Measurements from ENCODE around the gene GIMAP8. TPM values are rescaled to one million over a fixed set of nuclear protein-coding genes. Genes with fewer than 3 reads are reported as not detected.

The GIMAP8 gene
- total RNA-seq, 1 donor, result not detected

DNA sequence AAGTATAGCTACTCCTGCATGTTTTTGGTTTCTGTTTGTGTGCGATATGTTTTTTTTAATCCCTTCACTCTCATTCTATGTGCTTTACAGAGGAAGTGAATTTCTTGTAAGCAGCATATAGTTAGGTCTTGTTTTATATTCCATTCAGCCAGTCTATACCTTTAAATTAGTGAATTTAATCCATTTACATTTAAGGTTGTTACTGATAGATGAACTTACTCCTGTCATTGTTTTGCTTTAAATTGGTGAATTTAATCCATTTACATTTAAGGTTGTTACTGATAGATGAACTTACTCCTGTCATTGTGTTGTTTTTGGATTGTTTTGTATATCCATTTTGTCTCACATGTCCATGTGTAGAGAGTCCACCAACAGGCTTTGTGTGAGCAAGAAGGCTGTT is 11.1 kb downstream of the GIMAP8 start:
- no peak overlapping the region for H3K4me3 ChIP-seq (ENCODE audit: insufficient read depth, low read length)
- H3K4me2 ChIP-seq (ENCODE audit: insufficient read depth, low read length), result no peak overlapping the region
- H3K36me3 ChIP-seq (ENCODE audit: insufficient read depth, low read length), result no peaks in the 10 kb centered on the region
- no peaks in the 10 kb centered on the region for H3K9me3 ChIP-seq (ENCODE audit: low read depth, low read length)
- TF ChIP-seq, protein P1, sequence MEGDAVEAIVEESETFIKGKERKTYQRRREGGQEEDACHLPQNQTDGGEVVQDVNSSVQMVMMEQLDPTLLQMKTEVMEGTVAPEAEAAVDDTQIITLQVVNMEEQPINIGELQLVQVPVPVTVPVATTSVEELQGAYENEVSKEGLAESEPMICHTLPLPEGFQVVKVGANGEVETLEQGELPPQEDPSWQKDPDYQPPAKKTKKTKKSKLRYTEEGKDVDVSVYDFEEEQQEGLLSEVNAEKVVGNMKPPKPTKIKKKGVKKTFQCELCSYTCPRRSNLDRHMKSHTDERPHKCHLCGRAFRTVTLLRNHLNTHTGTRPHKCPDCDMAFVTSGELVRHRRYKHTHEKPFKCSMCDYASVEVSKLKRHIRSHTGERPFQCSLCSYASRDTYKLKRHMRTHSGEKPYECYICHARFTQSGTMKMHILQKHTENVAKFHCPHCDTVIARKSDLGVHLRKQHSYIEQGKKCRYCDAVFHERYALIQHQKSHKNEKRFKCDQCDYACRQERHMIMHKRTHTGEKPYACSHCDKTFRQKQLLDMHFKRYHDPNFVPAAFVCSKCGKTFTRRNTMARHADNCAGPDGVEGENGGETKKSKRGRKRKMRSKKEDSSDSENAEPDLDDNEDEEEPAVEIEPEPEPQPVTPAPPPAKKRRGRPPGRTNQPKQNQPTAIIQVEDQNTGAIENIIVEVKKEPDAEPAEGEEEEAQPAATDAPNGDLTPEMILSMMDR (IDR thresholded peaks at IDR 0.05; ENCODE audit: extremely low read depth, low read depth, low read length), result no peak
- no peak overlapping the region for H2AFZ ChIP-seq (ENCODE audit: low read length)
- H3K79me2 ChIP-seq (ENCODE audit: insufficient read depth, low read length), result no peaks in the 10 kb centered on the region
- no peak overlapping the region for H3K27ac ChIP-seq (ENCODE audit: low read depth, low read length)
- no peaks in the 10 kb centered on the region for H4K20me1 ChIP-seq (ENCODE audit: insufficient read depth, low read length)
- DNase-seq (ENCODE audit: insufficient read length, low spot score, missing footprints), result no peak
- no peaks in the 10 kb centered on the region for H3K27me3 ChIP-seq (ENCODE audit: insufficient read depth, low read length)
- H3K4me1 ChIP-seq (ENCODE audit: insufficient read depth, low read length), result no peaks in the 10 kb centered on the region

DNA sequence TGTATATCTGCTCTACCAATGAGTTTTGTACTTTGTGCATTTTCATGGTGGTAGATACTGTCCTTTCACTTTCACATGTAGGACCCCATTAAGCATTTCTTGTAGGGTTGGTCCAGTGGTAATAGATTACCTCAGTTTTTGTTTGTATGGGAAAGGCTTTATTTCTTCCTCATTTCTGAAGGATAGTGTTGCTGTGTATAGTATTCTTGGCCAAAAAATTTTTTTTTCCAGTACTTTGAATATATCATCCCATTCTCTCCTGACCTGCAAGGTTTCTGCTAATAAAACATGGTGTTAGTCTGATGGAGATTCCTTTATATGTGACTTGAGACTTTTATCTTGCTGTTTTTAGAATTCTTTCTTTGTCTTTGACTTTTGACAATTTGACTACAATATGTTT is 12.0 kb downstream of the GIMAP8 start:
- H3K27ac ChIP-seq (ENCODE audit: low read depth, low read length), result no peak overlapping the region
- no peak overlapping the region for H3K4me2 ChIP-seq (ENCODE audit: insufficient read depth, low read length)
- H3K4me1 ChIP-seq (ENCODE audit: insufficient read depth, low read length), result no peaks in the 10 kb centered on the region
- H4K20me1 ChIP-seq (ENCODE audit: insufficient read depth, low read length), result no peaks in the 10 kb centered on the region
- H3K79me2 ChIP-seq (ENCODE audit: insufficient read depth, low read length), result no peaks in the 10 kb centered on the region
- H3K36me3 ChIP-seq (ENCODE audit: insufficient read depth, low read length), result no peaks in the 10 kb centered on the region
- TF ChIP-seq, protein P1 (IDR thresholded peaks at IDR 0.05; ENCODE audit: extremely low read depth, low read depth, low read length), result no peak
- no peak overlapping the region for H2AFZ ChIP-seq (ENCODE audit: low read length)
- H3K9me3 ChIP-seq (ENCODE audit: low read depth, low read length), result no peaks in the 10 kb centered on the region
- DNase-seq (ENCODE audit: insufficient read length, low spot score, missing footprints), result no peak
- no peaks in the 10 kb centered on the region for H3K27me3 ChIP-seq (ENCODE audit: insufficient read depth, low read length)
- H3K4me3 ChIP-seq (ENCODE audit: insufficient read depth, low read length), result no peak overlapping the region

- H3K4me3 ChIP-seq (ENCODE audit: insufficient read depth, low read length), result no peak overlapping the region
- no peaks in the 10 kb centered on the region for H3K36me3 ChIP-seq (ENCODE audit: insufficient read depth, low read length)
- H2AFZ ChIP-seq (ENCODE audit: low read length), result no peak overlapping the region
- no peak for DNase-seq (ENCODE audit: insufficient read length, low spot score, missing footprints)
- H3K27ac ChIP-seq (ENCODE audit: low read depth, low read length), result no peak overlapping the region
- H3K27me3 ChIP-seq (ENCODE audit: insufficient read depth, low read length), result no peaks in the 10 kb centered on the region
- no peak overlapping the region for H3K4me2 ChIP-seq (ENCODE audit: insufficient read depth, low read length)
- no peaks in the 10 kb centered on the region for H3K79me2 ChIP-seq (ENCODE audit: insufficient read depth, low read length)
- H3K9me3 ChIP-seq (ENCODE audit: low read depth, low read length), result no peaks in the 10 kb centered on the region
- H4K20me1 ChIP-seq (ENCODE audit: insufficient read depth, low read length), result no peaks in the 10 kb centered on the region
- H3K4me1 ChIP-seq (ENCODE audit: insufficient read depth, low read length), result no peaks in the 10 kb centered on the region
- TF ChIP-seq, protein P1 (IDR thresholded peaks at IDR 0.05; ENCODE audit: extremely low read depth, low read depth, low read length), result no peak
Observed at GRCh38 chr7:150463461-150463860, 13.0 kb downstream of the GIMAP8 start.

DNA sequence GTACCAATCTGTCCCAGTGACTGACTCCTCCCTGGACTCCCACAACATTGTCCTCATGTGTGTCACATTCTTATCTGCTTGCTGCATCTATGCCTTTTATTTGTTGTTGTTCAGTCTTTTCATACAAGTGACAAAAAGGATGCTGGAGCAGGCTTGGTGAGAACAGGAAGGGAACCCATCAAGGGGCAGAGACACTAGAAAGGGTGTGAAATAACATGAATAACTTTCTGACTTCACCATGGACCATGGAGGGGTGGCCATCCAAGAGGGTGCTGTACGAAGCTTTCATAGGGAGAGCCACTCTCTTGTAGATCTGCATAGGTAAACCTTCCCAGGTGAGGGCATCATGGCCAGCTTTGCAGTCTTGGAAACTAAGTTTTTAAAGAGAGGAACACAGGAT is 14.5 kb downstream of the GIMAP8 start:
- TF ChIP-seq, protein P1 (IDR thresholded peaks at IDR 0.05; ENCODE audit: extremely low read depth, low read depth, low read length), result no peak
- Histone ChIP-seq H3K36me3 (ENCODE audit: insufficient read depth, low read length) (no peaks in the 10 kb centered on the region), H3K4me1 (ENCODE audit: insufficient read depth, low read length) (no peaks in the 10 kb centered on the region), H3K4me3 (ENCODE audit: insufficient read depth, low read length) (no peak overlapping the region), H3K27ac (ENCODE audit: low read depth, low read length) (no peak overlapping the region), H3K9me3 (ENCODE audit: low read depth, low read length) (no peaks in the 10 kb centered on the region), H3K27me3 (ENCODE audit: insufficient read depth, low read length) (no peaks in the 10 kb centered on the region), H2AFZ (ENCODE audit: low read length) (no peak overlapping the region), H3K4me2 (ENCODE audit: insufficient read depth, low read length) (no peak overlapping the region), H3K79me2 (ENCODE audit: insufficient read depth, low read length) (no peaks in the 10 kb centered on the region), H4K20me1 (ENCODE audit: insufficient read depth, low read length) (no peaks in the 10 kb centered on the region)
- no peak for DNase-seq (ENCODE audit: insufficient read length, low spot score, missing footprints)

Data from osteoblast (primary cell).